ENCODE measurements around the gene FZD10. TPM values are rescaled to one million over a fixed set of nuclear protein-coding genes. Genes with fewer than 3 reads are reported as not detected.

FZD10 gene
- total RNA-seq, 1 experiment from 2014 or later, result not detected

DNA sequence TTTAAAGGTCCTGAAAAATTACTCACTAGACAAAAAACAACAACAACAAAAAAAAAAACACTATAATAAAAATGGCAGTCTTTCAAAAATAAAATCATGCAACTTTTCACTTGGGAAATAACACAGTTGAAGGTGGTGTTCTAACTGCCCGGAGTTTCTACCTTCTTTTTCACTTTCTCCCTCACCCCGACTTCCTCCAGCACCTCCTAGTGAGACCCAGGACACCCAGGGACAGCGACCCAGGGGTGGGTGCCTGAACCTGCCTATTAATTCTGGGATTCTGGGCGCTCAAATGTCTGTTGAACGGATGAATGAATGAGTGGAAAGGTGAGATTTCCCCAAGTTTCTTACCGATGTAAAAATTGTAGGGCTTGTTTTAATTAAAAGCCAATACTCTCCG is 2.0 kb upstream of the FZD10 start:
- intact Hi-C loops (cut with micrococcal nuclease), result no loop called here
- TF ChIP-seq YY1 (IDR thresholded peaks at IDR 0.05; ENCODE audit: extremely low read depth, insufficient replicate concordance, low read depth, low read length), result no peak
- no TSS peak for BruUV-seq (replicated peaks)
- Histone ChIP-seq H3K9me2 (ENCODE audit: insufficient read depth) (no peaks in the 10 kb centered on the region), H3K79me2 (ENCODE audit: insufficient read depth, low read length) (no peaks in the 10 kb centered on the region), H3K36me3 (ENCODE audit: control insufficient read depth in 1 of 2, insufficient read depth in 2 of 2, low read length in 2 of 2) (no peaks in the 10 kb centered on the region), H2AFZ (ENCODE audit: low read depth, low read length, poor library complexity, severe bottlenecking) (no peak overlapping the region), H3K4me1 (ENCODE audit: control insufficient read depth in 1 of 2, insufficient read depth in 2 of 2, low read length in 2 of 2) (no peaks in the 10 kb centered on the region), H3K27ac (ENCODE audit: low read depth, low read length) (no peak overlapping the region), H3K4me3 (replicated peaks in 1 of 2; ENCODE audit: low read depth in 1 of 2, low read length in 2 of 2) (no peak overlapping the region), H3K27me3 (ENCODE audit: insufficient read depth, low read length) (no peaks in the 10 kb centered on the region), H3K9ac (ENCODE audit: low read length) (no peak overlapping the region), H3K4me2 (ENCODE audit: low read length) (no peak overlapping the region), H4K20me1 (ENCODE audit: insufficient read depth) (no peaks in the 10 kb centered on the region), H3K9me3 (ENCODE audit: control insufficient read depth in 1 of 2, insufficient read depth in 1 of 2, low read depth in 1 of 2, low read length in 2 of 2) (peaks cover 0 to 3% of the 10 kb centered on the region in 2 experiments; a peak in 1 of 4 replicates)
- CTCF ChIA-PET, result no interaction called here
- RAD21 ChIA-PET (ENCODE audit: low non-redundant PET in 1 of 2, low total read pairs in 2 of 2, uncharacterized antibody in 2 of 2, unreplicated experiment in 2 of 2), result no interaction called here
- DNase-seq (ENCODE audit: low read depth, low spot score) (no peak), ATAC-seq (no peak)
- POLR2A ChIA-PET, result no interaction called here

DNA sequence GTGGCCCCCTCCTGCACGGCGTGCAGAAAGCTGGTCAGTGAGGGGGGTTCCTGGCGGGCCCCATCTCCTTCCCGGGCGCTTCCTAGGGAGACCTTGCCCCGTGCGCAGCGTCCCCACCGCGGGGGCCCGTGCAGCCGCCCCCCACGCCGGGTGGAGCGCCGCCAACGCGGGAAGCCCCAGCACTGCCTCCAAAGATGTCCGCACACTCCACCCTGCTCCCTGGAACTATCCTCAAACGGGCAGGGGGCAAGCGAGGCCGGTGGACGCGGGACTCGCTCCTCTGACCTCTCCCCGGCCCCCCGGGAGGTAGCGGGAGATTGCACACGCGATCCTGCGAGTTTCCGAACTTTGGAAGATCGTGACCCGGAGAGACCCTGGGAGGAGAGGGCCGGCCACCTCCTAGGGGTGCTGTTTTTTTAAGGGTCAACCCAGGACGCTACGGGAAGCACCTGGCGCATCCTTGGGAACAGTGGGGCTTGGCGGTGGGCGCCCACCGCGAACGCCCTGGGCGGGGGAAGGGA is 1.5 kb upstream of the FZD10 start:
- ATAC-seq (no peak), DNase-seq (ENCODE audit: low read depth, low spot score) (no peak)
- BruUV-seq (replicated peaks), result no TSS peak
- intact Hi-C loops (cut with micrococcal nuclease), result no loop called here
- ChIA-PET CTCF (no interaction called here), POLR2A (no interaction called here), RAD21 (ENCODE audit: low non-redundant PET in 1 of 2, low total read pairs in 2 of 2, uncharacterized antibody in 2 of 2, unreplicated experiment in 2 of 2) (no interaction called here)
- H3K79me2 ChIP-seq (ENCODE audit: insufficient read depth, low read length), result no peaks in the 10 kb centered on the region
- H3K4me1 ChIP-seq (ENCODE audit: control insufficient read depth in 1 of 2, insufficient read depth in 2 of 2, low read length in 2 of 2), result no peaks in the 10 kb centered on the region
- H4K20me1 ChIP-seq (ENCODE audit: insufficient read depth), result no peaks in the 10 kb centered on the region
- no peaks in the 10 kb centered on the region for H3K9me2 ChIP-seq (ENCODE audit: insufficient read depth)
- H3K27me3 ChIP-seq (ENCODE audit: insufficient read depth, low read length), result no peaks in the 10 kb centered on the region
- no peaks in the 10 kb centered on the region for H3K36me3 ChIP-seq (ENCODE audit: control insufficient read depth in 1 of 2, insufficient read depth in 2 of 2, low read length in 2 of 2)
- H3K27ac ChIP-seq (ENCODE audit: low read depth, low read length), result no peak overlapping the region
- H3K4me2 ChIP-seq (ENCODE audit: low read length), result no peak overlapping the region
- H3K9me3 ChIP-seq (ENCODE audit: control insufficient read depth in 1 of 2, insufficient read depth in 1 of 2, low read depth in 1 of 2, low read length in 2 of 2), result peaks cover 0 to 3% of the 10 kb centered on the region in 2 experiments; a peak in 1 of 4 replicates
- no peak overlapping the region for H3K4me3 ChIP-seq (replicated peaks in 1 of 2; ENCODE audit: low read depth in 1 of 2, low read length in 2 of 2)
- H2AFZ ChIP-seq (ENCODE audit: low read depth, low read length, poor library complexity, severe bottlenecking), result no peak overlapping the region
- no peak overlapping the region for H3K9ac ChIP-seq (ENCODE audit: low read length)
- no peak for TF ChIP-seq RAD21 (IDR thresholded peaks at IDR 0.05; ENCODE audit: low read depth)
- TF ChIP-seq YY1 (IDR thresholded peaks at IDR 0.05; ENCODE audit: extremely low read depth, insufficient replicate concordance, low read depth, low read length), result no peak
- TF ChIP-seq, protein P1, sequence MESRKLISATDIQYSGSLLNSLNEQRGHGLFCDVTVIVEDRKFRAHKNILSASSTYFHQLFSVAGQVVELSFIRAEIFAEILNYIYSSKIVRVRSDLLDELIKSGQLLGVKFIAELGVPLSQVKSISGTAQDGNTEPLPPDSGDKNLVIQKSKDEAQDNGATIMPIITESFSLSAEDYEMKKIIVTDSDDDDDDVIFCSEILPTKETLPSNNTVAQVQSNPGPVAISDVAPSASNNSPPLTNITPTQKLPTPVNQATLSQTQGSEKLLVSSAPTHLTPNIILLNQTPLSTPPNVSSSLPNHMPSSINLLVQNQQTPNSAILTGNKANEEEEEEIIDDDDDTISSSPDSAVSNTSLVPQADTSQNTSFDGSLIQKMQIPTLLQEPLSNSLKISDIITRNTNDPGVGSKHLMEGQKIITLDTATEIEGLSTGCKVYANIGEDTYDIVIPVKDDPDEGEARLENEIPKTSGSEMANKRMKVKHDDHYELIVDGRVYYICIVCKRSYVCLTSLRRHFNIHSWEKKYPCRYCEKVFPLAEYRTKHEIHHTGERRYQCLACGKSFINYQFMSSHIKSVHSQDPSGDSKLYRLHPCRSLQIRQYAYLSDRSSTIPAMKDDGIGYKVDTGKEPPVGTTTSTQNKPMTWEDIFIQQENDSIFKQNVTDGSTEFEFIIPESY (IDR thresholded peaks at IDR 0.05; ENCODE audit: extremely low read depth, insufficient replicate concordance, low read length), result no peak
- no peak for TF ChIP-seq TCF7L2 (IDR thresholded peaks at IDR 0.05; ENCODE audit: borderline replicate concordance, extremely low read depth, insufficient read depth, insufficient read length)
- TF ChIP-seq FOSL1 (IDR thresholded peaks at IDR 0.05; ENCODE audit: low read depth), result no peak
- TF ChIP-seq, protein P2, sequence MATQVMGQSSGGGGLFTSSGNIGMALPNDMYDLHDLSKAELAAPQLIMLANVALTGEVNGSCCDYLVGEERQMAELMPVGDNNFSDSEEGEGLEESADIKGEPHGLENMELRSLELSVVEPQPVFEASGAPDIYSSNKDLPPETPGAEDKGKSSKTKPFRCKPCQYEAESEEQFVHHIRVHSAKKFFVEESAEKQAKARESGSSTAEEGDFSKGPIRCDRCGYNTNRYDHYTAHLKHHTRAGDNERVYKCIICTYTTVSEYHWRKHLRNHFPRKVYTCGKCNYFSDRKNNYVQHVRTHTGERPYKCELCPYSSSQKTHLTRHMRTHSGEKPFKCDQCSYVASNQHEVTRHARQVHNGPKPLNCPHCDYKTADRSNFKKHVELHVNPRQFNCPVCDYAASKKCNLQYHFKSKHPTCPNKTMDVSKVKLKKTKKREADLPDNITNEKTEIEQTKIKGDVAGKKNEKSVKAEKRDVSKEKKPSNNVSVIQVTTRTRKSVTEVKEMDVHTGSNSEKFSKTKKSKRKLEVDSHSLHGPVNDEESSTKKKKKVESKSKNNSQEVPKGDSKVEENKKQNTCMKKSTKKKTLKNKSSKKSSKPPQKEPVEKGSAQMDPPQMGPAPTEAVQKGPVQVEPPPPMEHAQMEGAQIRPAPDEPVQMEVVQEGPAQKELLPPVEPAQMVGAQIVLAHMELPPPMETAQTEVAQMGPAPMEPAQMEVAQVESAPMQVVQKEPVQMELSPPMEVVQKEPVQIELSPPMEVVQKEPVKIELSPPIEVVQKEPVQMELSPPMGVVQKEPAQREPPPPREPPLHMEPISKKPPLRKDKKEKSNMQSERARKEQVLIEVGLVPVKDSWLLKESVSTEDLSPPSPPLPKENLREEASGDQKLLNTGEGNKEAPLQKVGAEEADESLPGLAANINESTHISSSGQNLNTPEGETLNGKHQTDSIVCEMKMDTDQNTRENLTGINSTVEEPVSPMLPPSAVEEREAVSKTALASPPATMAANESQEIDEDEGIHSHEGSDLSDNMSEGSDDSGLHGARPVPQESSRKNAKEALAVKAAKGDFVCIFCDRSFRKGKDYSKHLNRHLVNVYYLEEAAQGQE (IDR thresholded peaks at IDR 0.05; ENCODE audit: low read depth), result no peak
- TF ChIP-seq, protein P3, sequence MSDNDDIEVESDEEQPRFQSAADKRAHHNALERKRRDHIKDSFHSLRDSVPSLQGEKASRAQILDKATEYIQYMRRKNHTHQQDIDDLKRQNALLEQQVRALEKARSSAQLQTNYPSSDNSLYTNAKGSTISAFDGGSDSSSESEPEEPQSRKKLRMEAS (IDR thresholded peaks at IDR 0.05), result no peak
- no peak for TF ChIP-seq EGR1 (IDR thresholded peaks at IDR 0.05; ENCODE audit: low read depth)
- TF ChIP-seq, protein P4, sequence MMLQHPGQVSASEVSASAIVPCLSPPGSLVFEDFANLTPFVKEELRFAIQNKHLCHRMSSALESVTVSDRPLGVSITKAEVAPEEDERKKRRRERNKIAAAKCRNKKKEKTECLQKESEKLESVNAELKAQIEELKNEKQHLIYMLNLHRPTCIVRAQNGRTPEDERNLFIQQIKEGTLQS (IDR thresholded peaks at IDR 0.05), result no peak
- no peak for TF ChIP-seq SIN3A (IDR thresholded peaks at IDR 0.05; ENCODE audit: low read depth)
- TF ChIP-seq ZFX (IDR thresholded peaks at IDR 0.05), result no peak
- TF ChIP-seq ZNF274 (IDR thresholded peaks at IDR 0.05; ENCODE audit: low read depth, low read length), result no peak

Measured in HCT116 (cell line).